Measurements from ENCODE around the gene TARBP1.

Gene TARBP1

GRCh38 chr1:234479866-234480265, 887 bp upstream of the TARBP1 start:
- DNase-seq, result no peak

- no peak for DNase-seq
These were observed 256 bp upstream of the TARBP1 start for GRCh38 chr1:234479310-234479559.

- DNase-seq, result no peak
These were observed 863 bp downstream of the TARBP1 start for GRCh38 chr1:234478152-234478480.

- no peak for DNase-seq
These were observed 1.4 kb downstream of the TARBP1 start for GRCh38 chr1:234477386-234478151.

GRCh38 chr1:234476172-234476571, 2.8 kb downstream of the TARBP1 start:
- DNase-seq, result no peak

- DNase-seq, result no peak
These were observed 3.7 kb downstream of the TARBP1 start for GRCh38 chr1:234475167-234475793.

- DNase-seq, result no peak
These were observed 4.6 kb downstream of the TARBP1 start for GRCh38 chr1:234474375-234474774.

GRCh38 chr1:234473118-234473517, 5.9 kb downstream of the TARBP1 start:
- no peak for DNase-seq

GRCh38 chr1:234469376-234469775, 9.6 kb downstream of the TARBP1 start:
- no peak for DNase-seq

- no peak for DNase-seq
These were observed 10.4 kb downstream of the TARBP1 start for GRCh38 chr1:234468580-234468979.

GRCh38 chr1:234467821-234468220, 11.2 kb downstream of the TARBP1 start:
- DNase-seq, result no peak

- no peak for DNase-seq
These were observed 12.0 kb downstream of the TARBP1 start for GRCh38 chr1:234466945-234467344.

- DNase-seq, result no peak
These were observed 15.2 kb downstream of the TARBP1 start for GRCh38 chr1:234463749-234464148.

GRCh38 chr1:234460652-234461051, 18.3 kb downstream of the TARBP1 start:
- no peak for DNase-seq

GRCh38 chr1:234458352-234459017, 20.5 kb downstream of the TARBP1 start:
- no peak for DNase-seq

GRCh38 chr1:234454926-234455325, 24.1 kb downstream of the TARBP1 start:
- DNase-seq, result no peak

- no peak for DNase-seq
These were observed 26.5 kb downstream of the TARBP1 start for GRCh38 chr1:234452406-234452965.

GRCh38 chr1:234440348-234440747, 38.6 kb downstream of the TARBP1 start:
- DNase-seq, result no peak

- DNase-seq, result no peak
These were observed 40.4 kb downstream of the TARBP1 start for GRCh38 chr1:234438579-234438978.

GRCh38 chr1:234437423-234438171, 41.4 kb downstream of the TARBP1 start:
- no peak for DNase-seq

- DNase-seq, result no peak
These were observed 43.4 kb downstream of the TARBP1 start for GRCh38 chr1:234435620-234436019.

- no peak for DNase-seq
These were observed 44.3 kb downstream of the TARBP1 start for GRCh38 chr1:234434706-234435105.

- no peak for DNase-seq
These were observed 45.3 kb downstream of the TARBP1 start for GRCh38 chr1:234433563-234434285.
